Measurements from ENCODE around the gene SLC2A4RG.
"Not testable (repeated sequence)": the region's sequence is repeated elsewhere in the genome, so short reads cannot be mapped to it uniquely, and the experiment has no call there.

The SLC2A4RG gene

DNA sequence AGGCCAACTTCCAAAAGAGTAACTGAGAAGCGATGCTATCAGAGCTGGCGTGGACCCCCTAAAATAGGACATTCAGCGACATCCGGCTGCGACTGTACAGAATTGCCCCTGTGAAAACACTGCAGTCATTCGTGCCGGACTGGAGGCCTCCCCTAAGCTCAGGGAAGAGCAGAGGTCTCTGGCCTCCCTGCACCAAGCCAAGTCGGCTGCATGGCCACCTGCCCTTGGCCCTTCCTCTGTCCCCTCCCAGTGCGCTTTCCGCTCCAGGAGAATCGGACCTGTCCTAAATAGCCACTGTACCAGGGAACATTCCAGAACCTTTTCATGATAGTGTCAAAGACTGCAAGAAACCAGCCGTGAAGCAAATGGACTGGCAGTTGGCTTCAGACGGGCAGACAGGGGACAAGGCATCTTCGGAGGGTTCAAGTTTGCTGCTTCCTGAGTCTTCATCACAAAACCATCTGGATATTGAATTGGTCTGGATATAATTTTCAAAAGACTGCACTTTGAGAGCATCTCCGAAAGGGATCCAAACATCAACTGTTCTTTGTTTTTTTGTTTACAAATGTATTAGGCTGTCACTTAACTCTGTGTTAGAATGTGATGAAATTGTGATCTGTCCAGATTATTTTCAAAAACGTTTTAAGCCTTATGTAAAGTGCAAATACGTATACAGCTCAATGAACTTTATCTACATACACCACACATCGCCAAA is 16.5 kb downstream of the SLC2A4RG start:
- FAIRE-seq, result no peak

DNA sequence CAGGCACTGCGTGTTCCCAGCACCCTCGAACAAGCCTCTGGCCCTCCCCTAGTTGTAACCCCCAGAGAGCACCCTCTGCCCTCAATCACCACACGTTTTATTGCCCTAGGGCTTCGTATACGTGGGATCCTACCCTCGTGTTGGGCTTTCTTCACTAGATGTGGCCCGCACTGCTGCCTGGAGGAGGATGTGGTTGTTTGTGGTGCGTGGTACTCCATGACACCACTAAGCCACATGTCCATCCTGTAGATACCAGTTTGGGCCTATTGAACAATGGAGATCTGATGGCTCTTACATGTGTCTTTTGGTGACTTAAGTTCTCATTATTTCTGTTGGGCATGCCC is 17.0 kb downstream of the SLC2A4RG start:
- no peak for FAIRE-seq

DNA sequence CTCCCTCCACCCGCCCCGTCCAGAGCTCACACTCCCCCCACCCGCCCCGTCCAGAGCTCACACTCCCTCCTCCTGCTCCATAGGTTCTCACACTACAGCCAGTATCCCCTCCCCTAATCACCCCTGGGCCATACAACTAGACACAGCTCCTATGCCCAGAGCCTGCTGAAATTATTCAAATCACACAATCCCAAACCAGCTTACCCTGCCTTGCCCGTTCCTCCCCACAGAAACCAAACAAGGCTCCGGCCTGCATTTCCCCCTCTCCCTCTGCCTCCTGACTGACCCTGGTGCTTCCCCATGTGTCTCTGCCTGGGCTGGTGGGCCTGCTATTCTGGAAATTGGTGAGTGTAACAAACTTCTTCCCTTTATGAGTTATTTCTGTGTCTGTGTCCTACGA is 18.6 kb downstream of the SLC2A4RG start:
- FAIRE-seq, result no peak

DNA sequence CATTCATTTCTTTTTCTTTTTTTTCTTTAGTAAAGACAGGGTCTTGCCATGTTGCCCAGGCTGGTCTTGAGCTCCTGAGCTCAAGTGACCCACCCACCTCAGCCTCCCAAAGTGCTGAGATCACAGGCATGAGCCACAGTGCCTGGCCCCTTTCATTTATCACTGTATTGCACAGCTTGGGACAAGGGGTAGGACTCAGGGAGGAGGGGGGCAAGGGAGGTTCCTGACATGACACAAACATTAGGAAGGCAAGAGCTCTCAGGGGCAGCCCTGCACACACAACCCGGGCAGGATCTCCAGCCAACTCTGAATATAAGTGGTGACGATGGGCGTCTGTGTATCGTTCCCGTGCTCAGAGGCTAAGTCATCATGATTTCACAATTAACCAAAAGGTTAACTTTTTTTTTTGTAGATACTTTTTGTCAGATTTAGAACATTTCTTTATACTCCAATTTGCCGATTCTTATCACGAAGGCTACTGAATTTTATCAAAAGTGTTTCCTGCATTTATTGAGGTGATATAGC is 19.9 kb downstream of the SLC2A4RG start:
- FAIRE-seq, result no peak

DNA sequence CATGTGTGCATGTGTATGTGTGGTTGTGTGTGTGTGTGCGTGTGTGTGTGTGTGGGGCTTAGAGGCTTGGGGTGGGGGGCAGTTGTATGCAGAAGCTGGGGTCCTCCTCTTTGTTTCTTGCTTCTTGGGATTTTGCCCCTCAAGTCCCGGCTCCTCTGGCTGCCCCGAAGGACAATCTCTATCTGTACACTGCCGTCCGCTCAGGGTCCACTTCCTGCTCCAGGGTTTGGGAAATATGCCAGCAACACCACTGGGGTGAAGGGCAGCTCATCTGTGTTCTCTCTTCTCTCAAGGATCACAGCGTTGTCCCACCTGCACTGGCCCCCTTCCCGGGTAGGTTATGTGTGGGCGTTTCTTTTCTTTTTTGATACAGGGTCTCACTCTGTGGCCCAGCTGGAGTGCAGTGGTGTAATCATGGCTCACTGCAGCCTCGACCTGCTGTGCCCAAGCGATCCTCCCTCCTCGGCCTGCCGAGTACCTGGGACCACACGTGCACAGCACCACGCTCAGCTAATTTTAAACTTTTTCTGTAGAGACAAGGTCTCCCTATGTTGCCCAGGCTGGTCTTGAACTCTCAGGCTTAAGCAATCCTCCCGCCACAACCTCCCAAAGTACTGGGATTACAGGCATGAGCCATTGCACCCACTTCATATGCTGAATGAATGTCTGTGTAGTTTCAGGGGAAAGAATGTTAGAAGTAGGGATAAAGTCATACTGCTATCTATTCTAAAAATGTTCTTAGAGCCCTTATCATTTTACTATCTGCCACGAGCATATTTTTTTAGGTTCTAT is 25.7 kb downstream of the SLC2A4RG start:
- no peak for FAIRE-seq

DNA sequence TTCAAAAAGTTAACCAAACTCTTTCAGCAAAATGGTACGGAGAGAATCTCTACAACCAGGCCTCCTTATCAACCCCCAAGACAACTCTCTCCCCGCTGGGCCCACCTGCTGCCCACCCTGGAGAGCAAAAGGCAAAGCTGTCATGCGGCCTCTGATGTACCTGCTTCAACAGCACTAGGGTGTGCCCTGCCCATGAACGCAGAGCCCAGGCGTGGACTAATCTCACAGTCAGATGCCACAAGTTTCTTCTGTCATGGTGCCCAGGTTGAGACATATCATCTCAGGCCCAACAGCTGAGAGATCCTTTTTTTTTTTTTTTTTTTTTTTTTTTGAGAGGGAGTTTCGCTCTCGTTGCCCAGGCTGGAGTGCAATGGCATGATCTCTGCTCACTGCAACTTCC is 26.3 kb downstream of the SLC2A4RG start:
- FAIRE-seq, result no peak

DNA sequence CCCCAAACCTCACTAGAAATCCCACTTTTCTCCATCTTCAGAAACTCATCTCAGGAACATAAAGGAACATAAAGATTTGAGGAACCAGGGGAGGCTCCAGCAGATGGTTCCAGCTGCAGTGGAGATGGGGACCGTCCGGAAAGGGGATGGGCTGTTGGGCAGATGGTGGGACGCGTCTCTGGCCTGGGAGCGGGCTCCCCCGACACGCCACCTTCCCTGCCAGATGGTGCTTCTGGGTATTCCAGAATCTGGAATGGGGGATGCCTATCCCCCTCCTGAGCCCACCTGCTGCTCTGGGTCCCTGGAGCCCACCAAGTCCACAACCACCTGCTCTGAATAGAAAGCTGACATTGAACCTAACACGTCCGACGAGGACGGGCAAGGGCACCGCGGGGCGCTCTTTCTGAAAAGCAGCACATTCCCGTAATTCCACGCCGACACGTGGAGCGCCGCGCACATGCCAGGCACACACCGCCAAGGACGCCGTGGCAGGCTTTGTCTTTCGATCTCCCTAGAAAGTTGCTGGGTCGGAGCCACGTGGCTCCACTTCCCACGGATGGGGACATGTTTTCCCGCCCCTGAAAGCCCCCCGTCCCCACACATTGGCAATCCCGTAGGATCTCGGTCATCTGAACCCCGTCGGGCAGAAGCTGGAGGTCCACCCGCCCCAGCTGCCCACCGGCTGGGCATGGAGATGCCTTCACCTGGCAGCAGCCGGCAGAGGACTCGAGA is 27.3 kb downstream of the SLC2A4RG start:
- FAIRE-seq, result no peak

DNA sequence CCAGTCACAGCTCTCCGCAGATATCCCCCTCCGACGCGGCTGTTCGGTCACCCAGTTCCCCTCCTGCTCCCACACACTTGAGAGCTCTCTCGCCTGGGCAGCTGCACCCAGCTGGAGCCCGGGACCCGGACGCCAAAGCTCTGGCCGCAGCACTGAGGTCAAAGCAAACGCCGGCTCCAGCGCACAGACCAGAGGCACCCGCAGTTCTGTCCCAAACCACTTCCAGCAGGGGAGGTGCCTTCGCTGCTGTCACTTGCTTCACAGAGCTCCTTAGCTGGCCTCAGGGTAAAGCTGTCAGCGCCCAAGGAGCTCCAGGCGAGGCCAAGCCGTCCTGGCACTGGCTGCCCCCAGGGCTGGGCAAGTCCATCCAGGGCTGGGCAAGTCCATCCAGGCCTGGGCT is 27.9 kb downstream of the SLC2A4RG start:
- FAIRE-seq, result no peak

DNA sequence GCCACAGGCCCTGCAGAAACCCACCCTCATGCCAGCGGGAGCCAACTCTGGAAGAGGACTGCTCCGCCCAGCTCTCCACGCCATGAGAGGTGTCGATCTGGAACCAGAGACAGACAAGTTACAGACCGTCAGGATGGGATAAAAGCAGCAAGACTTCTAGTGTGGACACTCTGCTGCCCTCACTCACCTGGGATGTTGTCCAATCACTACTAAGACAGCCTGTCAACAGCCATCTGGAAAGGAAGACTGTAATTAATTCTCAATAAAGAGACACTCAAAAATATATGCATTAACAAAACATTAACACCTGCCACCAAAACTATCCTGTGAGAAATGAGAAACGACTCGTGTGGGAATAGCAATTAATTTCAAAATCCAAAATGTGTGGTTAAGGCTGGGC is 28.3 kb downstream of the SLC2A4RG start:
- FAIRE-seq, result no peak

DNA sequence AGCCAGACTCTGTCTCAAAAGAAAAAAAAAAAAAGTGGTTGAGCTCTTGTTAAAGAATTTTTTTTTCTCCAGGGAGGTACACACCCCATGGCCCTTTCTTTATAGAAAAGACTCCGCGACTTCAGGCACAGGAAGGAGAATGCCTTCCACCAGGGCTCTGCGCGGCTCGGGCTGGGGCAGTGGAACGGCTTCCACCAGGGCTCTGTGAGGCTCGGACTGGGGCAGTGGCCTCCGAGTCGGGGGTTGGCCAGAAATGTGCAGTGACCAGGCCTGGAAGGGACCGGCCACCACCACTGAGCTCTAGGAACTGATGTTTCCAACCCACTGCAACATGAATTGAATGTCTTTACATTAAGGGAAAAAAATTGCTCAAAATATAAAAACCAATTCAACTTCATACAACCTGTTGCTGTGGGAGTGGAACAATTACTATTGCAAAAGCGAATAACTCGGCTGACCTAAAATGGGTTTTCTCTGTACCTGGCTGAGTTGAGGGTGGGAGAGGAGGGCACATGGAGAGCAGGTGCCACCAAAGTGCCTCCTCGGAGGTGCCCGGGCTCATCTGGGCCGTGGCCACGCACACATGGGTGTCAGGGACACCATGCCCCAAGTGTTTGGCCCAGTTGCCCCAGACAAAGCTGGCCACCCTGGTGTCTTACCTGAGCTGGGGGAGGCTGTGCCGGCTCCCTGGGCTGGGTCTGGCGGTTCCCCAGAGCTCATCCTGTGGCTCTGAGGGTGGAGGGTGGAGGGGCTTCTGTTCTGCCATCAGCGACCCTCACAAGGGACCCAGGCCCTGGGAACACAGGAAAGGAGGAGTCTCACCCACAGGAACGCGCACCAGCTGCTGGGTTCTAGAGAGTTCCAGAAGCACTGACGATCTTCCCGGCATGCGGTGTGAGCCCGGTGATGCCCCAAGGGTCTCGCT is 29.3 kb downstream of the SLC2A4RG start:
- FAIRE-seq, result no peak

DNA sequence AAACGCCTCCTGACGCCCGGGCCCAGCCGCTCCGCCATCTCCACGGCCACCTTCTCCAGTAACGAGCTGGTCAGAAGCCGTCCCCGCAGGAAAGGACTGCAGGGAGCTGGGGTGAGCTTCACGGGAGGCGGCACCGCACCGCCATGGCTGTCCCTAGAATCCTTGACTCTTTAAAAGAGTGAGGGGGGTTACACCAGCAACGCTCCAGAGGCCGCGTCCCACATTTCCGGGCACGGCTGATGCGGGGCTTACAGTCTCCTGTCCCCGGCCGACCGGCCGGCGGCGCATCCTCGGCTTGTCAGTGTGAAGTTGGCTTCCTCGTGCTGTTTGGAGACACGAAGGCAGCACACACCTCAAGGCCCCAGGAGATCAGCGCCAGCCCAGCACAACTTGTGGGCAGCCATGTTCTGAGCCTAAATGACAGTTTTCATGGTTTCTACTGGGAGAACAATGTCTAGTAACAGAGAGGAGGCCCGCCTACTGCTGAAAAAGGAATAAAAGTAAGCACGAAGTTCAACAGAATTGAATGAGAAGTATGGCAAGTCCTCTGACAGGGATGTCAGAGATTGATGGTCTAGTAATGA is 30.4 kb downstream of the SLC2A4RG start:
- FAIRE-seq, result no peak

DNA sequence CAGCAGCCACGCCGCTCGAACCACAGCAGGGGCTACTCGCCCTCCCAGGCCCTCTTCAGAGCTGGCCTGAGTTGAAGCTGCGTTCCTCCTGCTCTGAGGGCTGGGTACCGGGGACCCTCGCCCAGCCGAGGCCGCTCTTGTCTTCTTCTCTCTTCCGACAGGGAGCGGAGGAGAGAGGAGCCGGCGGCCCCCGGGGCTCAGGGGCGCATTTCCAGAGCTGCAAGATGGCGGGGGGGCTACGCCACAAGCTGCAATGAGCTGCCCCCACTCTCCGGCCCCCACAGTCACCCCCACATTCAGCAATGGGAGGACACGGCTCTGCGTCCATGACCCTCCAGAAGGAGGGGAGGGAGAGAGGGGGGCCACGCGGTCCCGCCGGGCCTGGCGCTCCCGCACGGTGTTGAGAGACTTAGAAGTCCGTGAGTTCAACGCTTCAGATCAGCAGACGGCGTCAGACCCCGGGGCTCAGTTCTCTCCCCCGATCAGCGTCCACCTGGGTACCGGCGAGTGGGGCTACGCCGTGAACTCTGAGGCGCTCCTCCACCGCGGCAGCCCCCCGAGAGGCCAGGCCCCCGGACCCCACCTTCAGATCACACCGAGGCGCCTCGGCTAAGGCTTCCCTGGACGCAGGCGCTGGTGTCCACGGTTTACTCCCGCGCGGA is 31.6 kb downstream of the SLC2A4RG start:
- FAIRE-seq, result no peak

DNA sequence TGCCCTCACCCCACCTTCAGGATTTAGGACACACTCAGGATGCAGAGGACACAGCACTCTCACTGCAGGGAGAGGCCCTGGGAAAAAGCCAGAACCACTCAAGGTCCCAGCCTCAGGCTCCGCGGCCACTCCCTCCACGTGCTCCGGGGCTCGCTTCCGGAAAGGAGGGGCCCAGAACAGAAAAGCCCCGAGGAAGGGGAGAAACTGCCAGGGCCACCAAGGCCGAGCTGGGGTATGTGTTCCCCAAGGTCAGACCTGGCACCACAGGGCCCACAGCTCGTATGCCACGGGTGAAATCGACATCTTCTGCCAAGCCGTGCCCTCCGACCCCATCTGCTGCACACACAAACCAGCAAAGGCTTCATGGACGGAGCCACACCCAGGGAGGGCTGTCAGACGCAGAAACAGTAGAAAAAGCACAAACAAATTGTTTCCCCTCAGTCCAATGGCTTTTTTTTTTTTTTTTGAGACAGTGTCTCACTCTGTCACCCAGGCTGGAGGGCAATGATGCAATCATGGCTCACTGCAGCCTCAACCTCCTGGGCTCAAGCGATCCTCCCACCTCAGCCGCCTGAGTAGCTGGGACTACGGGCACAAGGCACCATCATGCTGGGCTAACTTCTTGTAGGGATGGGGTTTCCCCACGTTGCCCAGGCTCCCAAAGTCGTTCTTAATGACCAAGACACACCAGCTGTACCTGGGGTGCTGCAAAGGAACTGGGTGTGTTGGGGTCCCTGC is 33.4 kb downstream of the SLC2A4RG start:
- no peak for FAIRE-seq

DNA sequence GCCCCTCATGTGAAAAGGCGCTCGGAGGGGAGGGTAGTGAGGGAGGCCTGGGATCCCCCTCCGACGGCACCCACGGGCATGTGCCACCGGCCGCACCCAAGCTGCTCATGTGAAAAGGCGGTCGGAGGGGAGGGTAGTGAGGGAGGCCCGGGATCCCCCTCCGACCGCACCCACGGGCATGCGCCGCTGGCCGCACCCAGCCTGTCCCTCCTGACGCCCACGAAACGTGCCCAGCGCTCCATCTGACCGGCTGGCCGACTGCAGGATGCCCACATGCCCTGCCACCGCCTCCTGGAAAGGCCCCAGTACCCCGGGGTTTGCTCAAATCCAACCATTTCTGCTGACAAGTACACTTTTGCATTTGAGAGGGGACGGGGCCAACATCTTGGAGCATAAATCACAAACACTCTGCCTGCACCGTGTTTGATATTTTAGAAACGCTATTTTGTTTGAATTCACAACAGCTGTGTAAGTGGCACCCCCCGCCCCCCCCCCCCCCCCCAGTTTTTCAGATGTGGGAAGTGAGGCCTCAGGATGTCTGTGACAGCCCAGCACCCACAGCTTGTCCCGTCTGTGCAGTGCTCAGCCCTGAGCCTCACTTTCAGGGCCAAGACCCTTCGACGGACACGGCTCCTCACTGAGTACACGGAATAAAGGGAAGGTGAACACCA is 34.1 kb downstream of the SLC2A4RG start:
- FAIRE-seq, result no peak

DNA sequence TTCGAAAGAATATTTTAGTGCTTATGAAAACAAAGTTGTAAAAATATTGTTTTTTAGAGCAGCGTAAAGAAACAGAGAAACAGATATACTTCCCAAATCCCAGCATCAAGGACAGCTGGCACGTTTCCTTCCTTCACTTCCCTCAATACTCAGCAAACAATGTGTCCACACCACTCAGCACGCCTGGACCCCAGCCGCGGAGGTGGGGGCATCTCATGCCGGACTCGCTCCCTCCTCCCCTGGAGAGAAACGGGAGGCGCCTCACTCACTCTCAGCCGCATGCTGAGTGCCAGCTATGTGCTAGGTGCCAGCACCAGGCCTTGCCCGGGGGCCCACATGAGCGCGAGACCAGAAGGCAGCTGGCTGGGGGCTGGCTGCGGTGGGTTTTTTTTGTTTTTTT is 34.7 kb downstream of the SLC2A4RG start:
- no peak for FAIRE-seq

DNA sequence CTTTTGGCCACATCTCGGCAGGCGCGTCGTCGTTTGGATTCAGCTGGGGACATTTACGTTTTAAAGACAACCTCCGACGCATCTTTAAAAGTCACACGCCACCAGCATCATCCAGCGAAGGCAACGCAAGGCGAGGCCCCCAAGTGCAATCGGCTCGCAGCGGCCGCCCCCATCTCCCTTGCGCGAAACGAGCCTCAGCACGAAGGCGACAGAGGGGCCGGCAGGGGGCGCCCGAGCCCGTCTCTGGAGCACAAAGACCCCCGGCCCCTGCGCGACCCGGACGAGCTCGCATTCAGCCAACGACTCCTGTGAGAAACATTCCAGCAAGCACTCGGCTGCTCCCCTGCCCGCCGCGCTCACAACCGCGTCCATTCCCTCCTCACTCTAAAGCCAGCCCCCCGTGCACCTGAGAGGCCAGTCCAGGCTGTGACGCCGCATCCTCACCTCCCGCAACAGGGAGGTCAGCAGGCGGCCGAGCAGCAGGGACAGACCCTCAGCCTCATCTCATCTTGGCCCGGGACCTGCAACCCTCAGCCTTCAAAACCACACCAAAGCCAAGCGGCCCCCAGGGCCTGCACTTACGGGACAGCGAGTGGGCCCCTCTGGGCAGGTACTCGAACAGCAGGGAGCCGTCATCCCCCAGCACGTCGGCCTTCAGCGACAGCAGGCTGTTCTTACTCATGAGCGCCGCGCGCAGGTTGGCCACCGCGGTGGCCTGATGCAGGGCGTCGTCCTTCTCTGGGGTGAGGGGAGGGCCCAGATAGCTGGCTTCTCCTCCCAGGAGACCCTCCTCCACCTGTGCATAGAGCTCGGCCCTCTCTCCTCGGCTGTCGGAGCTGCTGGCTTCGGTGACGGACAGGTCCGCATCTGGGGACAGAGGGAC is 35.8 kb downstream of the SLC2A4RG start:
- no peak for FAIRE-seq

DNA sequence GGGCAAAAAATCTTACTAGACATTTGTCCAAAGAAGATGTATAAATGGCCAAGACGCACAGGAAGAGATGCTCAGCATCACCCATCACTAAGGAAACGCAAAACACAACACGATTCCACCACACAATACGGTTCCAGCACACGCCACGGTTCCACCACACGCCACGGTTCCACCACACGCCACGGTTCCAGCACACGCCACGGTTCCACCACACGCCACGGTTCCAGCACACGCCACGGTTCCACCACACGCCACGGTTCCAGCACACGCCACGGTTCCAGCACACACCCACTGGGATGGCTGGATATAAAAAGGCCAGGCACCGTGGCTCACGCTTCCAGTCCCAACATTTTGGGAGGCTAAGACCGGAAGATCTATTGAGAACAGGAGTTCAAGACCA is 37.3 kb downstream of the SLC2A4RG start:
- not testable (repeated sequence) for FAIRE-seq

DNA sequence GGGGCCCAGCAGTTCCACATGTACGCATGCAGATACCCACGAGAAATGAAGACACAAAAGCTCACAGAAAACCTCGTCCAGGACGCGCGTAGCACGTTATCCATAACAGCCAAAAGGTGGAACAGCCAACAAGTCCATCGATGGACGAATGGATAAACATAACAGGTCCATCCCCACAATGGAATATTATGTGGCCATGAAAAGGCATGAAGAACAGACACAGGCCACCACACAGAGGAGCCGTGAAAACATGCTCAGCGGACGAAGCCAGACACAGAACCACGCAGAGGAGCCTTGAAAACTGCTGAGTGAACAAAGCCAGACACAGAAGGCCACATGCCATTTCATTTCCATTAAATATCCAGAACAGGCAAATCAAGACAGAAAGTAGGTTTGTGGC is 38.0 kb downstream of the SLC2A4RG start:
- FAIRE-seq, result no peak
